K562 (cell line): Measurements from ENCODE around the gene XPR1. TPM values are rescaled to one million over a fixed set of nuclear protein-coding genes. Genes with fewer than 3 reads are reported as not detected.

Experiments used
- ATAC-seq: fragments of 200-7000 bp; cut with Tn5 transposase; 3 replicates; pipeline ENCODE4 v1.9.1; 2020; ENCODE audit warnings: moderate library complexity
- BruUV-seq: library from RNA; stranded (reverse); fragments of 400-500 nt; replicated peaks from 2 replicates; lab custom pipeline; 2021; lab: Mats Ljungman, UMichigan
- CTCF ChIA-PET: fragments of 300-600 bp; formaldehyde crosslinking; extraction: SDS; loops from one replicate; lab custom pipeline; 2021; ENCODE audit warnings: low intra/inter-chr PET ratio; lab: Yijun Ruan, JAX
- POLR2A ChIA-PET: fragments of 300-600, 350-650 bp; sonication (Branson Sonifier 250); formaldehyde crosslinking; extraction: SDS; loops from one replicate; lab custom pipeline; 2021; ENCODE audit warnings: antibody characterized with exemption, inconsistent platforms; lab: Yijun Ruan, JAX
- DNase-seq, 4 experiments: peaks; one replicate each; pipeline versions ENCODE4 v3.0.0 to v3.0.0-alpha.2; 2011 to 2018; ENCODE audit warnings: low spot score in 3 of 4, mixed read lengths in 3 of 4; ENCODE audit errors: extremely low read depth in 1 of 4
- FAIRE-seq: peaks from 2 replicates; lab custom pipeline; 2011; peaks lifted over from hg19 to GRCh38; lab: Jason Lieb, UNC
- H2AFZ ChIP-seq: 2 replicates; pipeline ENCODE4 v1.6.0; 2011; ENCODE audit warnings: low read depth, low read length, control low read depth, inconsistent platforms
- H3K27ac ChIP-seq: fragments of 200-600 bp; 3 replicates; pipeline ENCODE4 v1.8.0; 2011; ENCODE audit warnings: low read depth, mild to moderate bottlenecking, control low read depth, inconsistent platforms, low read length, moderate library complexity, mixed read lengths; ENCODE audit errors: extremely low read depth
- H3K27me3 ChIP-seq, 2 experiments: fragments of 300-600 bp in 1 of 2; 2 replicates in 1 of 2; 3 replicates in 1 of 2; pipeline versions ENCODE4 v1.6.0 to v1.8.0; 2011; ENCODE audit warnings: inconsistent platforms in 2 of 2, low read length in 2 of 2, mild to moderate bottlenecking in 1 of 2, mixed read lengths in 1 of 2, moderate library complexity in 1 of 2; ENCODE audit not compliant: control insufficient read depth in 2 of 2, insufficient read depth in 2 of 2
- H3K36me3 ChIP-seq: fragments of 300-600 bp; 3 replicates; pipeline ENCODE4 v1.8.0; 2011; ENCODE audit warnings: mild to moderate bottlenecking, low read length, inconsistent platforms; ENCODE audit not compliant: control insufficient read depth, insufficient read depth
- H3K4me1 ChIP-seq, 2 experiments: fragments of 200-600 bp in 1 of 2; replicated peaks in 1 of 2; 2 replicates in 1 of 2; 3 replicates in 1 of 2; pipeline versions ENCODE4 v1.5.1 to v1.8.0; 2011; ENCODE audit warnings: inconsistent platforms in 2 of 2, low read length in 2 of 2, mild to moderate bottlenecking in 1 of 2, mixed read lengths in 1 of 2, moderate library complexity in 1 of 2; ENCODE audit not compliant: control insufficient read depth in 2 of 2, insufficient read depth in 2 of 2
- H3K4me2 ChIP-seq: 2 replicates; pipeline ENCODE4 v1.6.1; 2011; ENCODE audit warnings: low read length, control low read depth, inconsistent platforms, mixed read lengths; ENCODE audit not compliant: insufficient read depth
- H3K4me3 ChIP-seq: fragments of 200-600 bp; sonication (generic), shearing (Covaris generic); 2 replicates; pipeline ENCODE4 v1.5.1; 2016; ENCODE audit warnings: control low read depth, inconsistent platforms
- H3K79me2 ChIP-seq: fragments of 200-600 bp; 3 replicates; pipeline ENCODE4 v1.8.0; 2011; ENCODE audit warnings: low read length, inconsistent platforms; ENCODE audit not compliant: control insufficient read depth, insufficient read depth
- H3K9ac ChIP-seq, 2 experiments: 2 replicates each; pipeline versions ENCODE4 v1.6.0 to v1.6.1; 2011; ENCODE audit warnings: low read depth in 2 of 2, low read length in 2 of 2, control low read depth in 1 of 2, inconsistent platforms in 1 of 2, mild to moderate bottlenecking in 1 of 2, mixed read lengths in 1 of 2; ENCODE audit not compliant: insufficient read depth in 1 of 2
- H3K9me1 ChIP-seq: one replicate; pipeline ENCODE4 v1.6.0; 2011; ENCODE audit warnings: inconsistent platforms, mild to moderate bottlenecking, low read length, moderate library complexity; ENCODE audit not compliant: control insufficient read depth, insufficient read depth
- H3K9me3 ChIP-seq: replicated peaks from 2 replicates; pipeline ENCODE4 v1.5.1; 2011; ENCODE audit warnings: low read depth, low read length, inconsistent platforms; ENCODE audit not compliant: control insufficient read depth, insufficient read depth
- H4K20me1 ChIP-seq: replicated peaks from 2 replicates; pipeline ENCODE4 v1.6.1; 2011; ENCODE audit warnings: low read length, inconsistent platforms, mixed read lengths; ENCODE audit not compliant: control insufficient read depth, insufficient read depth
- CHAMP1 ChIP-seq: fragments of 450-650 bp; IDR thresholded peaks from 2 replicates; pipeline ENCODE4 v1.6.1; 2016; ENCODE audit warnings: mild to moderate bottlenecking
- POLR2H ChIP-seq: IDR thresholded peaks from 2 replicates; pipeline ENCODE4 v1.6.1; 2016; ENCODE audit warnings: missing genetic modification characterization, low read depth, mild to moderate bottlenecking, control low read depth, missing compliant biosample characterization, moderate library complexity
- RFX1 ChIP-seq: fragments of 450-650 bp; IDR thresholded peaks from 2 replicates; pipeline ENCODE4 v1.6.1; 2016; ENCODE audit warnings: mild to moderate bottlenecking, moderate library complexity
- ZBTB1 ChIP-seq: sonication (generic); formaldehyde crosslinking; IDR thresholded peaks from 2 replicates; pipeline ENCODE4 v1.8.1; 2023; ENCODE audit warnings: missing genetic modification reagents, low read depth, mild to moderate bottlenecking, borderline replicate concordance
- WGBS: fragments of 100-300 bp; shearing (Covaris generic); methylation state at CpG from one replicate; pipeline ENCODE4 v1.1.6; 2016; ENCODE audit warnings: low coverage, mixed read lengths; ENCODE audit not compliant: insufficient coverage; ENCODE audit errors: missing lambda C conversion rate; 5-methylcytosine and 5-hydroxymethylcytosine counted together
- in situ Hi-C: fragments of 300-500 bp; cut with MboI; formaldehyde crosslinking; loops from 4 replicates; pipeline ENCODE4 v1.15.0; 2018; ENCODE audit warnings: inconsistent platforms, mixed read lengths
- intact Hi-C: fragments of 100-400 bp; cut with micrococcal nuclease; formaldehyde crosslinking; loops from 2 replicates; pipeline ENCODE4 v1.14.2; 2022
- polyA plus RNA-seq, 8 experiments: library from polyadenylated mRNA; depleted of rRNA in 4 of 8; stranded (reverse) in 5 of 8; unstranded in 3 of 8; fragments of >200 nt; fragmentation: Nextera tagmentation in 2 of 8; fragmentation: Illumina TruSeq in 1 of 8; extraction: Ambion mirVana in 2 of 8; extraction: Trizol in 1 of 8; gene quantifications; 2 replicates each; pipeline versions ENCODE4 v1.2.1 to v1.2.3, GENCODE V29; 2011 to 2014; ENCODE audit warnings: inconsistent platforms in 1 of 8, missing spikeins in 1 of 8
- total RNA-seq, 7 experiments: library from RNA; depleted of rRNA in 6 of 7; stranded (reverse); fragments of >200 nt in 6 of 7; fragmentation: Illumina TruSeq in 2 of 7; extraction: Trizol in 2 of 7; gene quantifications; 2 replicates each; pipeline versions ENCODE4 v1.2.1 to v1.2.3, GENCODE V29; 2011 to 2021; ENCODE audit warnings: low replicate concordance in 1 of 7

The XPR1 gene
- total and polyA plus RNA-seq, 9 of the 15 experiments (the other 6 are each of a cell fraction or from before 2014, with no cell fraction given): 3.0 to 66.2 (median 38.6) TPM

GRCh38 chr1:180606155-180606554 is 25.7 kb upstream of the XPR1 start:
- Histone ChIP-seq H3K9ac (no peak overlapping the region), H3K4me2 (no peak overlapping the region), H3K36me3 (no peaks in the 10 kb centered on the region), H3K9me3 (no peaks in the 10 kb centered on the region), H3K4me1 (peaks cover 29 to 35% of the 10 kb centered on the region in 2 experiments), H3K27me3 (no peaks in the 10 kb centered on the region), H3K79me2 (no peaks in the 10 kb centered on the region), H3K27ac (no peak overlapping the region), H4K20me1 (no peaks in the 10 kb centered on the region), H2AFZ (peak overlapping the region; percentile 7; the same call in 1 of the 2 replicates), H3K9me1 (no peaks in the 10 kb centered on the region), H3K4me3 (no peak overlapping the region)
- intact Hi-C loops: no loop called here
- 48% methylated on average over 2 of the region's 2 CpGs for WGBS
- POLR2A ChIA-PET: interaction anchor here (0.8 to 0.9 kb wide), 3 partner anchors 10 to 31 kb away, joined by 3 to 4 read pairs (median 3); no protein-coding TSS in a partner anchor
- in situ Hi-C loops: no loop called here
- no peak for ATAC-seq
- 0 out of 2 replicates have a peak, but pooled peaks have one; percentile 24 for TF ChIP-seq POLR2H
- no peak for TF ChIP-seq ZBTB1
- no peak for TF ChIP-seq CHAMP1
- peak; percentile 43; the same call in 1 of the 2 replicates for TF ChIP-seq RFX1
- DNase-seq: no peak
- BruUV-seq: no TSS peak
- CTCF ChIA-PET: no interaction called here
- FAIRE-seq: no peak
